Measurements from ENCODE around the gene KRTAP1-3.

KRTAP1-3 gene

DNA sequence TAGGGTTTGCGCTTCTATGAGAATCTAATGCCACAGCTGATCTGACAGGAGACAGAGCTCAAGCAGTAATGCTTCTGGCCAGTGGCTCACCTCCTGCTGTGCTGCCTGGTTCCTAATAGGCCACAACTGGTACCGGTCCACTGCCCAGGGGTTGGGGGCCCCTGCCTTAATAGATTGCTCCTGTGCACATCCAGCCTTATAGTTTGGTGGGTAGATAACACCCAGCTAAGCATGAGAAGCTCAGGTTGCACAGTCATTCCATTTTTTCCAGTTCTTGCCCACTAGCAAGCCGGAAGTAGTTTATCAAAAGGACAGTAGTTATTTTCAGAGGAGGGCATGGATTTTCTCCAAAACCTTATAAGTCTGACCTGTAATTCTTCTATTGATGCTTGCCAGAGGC is 15.3 kb downstream of the KRTAP1-3 start:
- no peak for TF ChIP-seq CTCF (conservative IDR thresholded peaks at IDR 0.05; ENCODE audit: low read depth, low read length)
- no peak overlapping the region for H3K4me3 ChIP-seq (ENCODE audit: low read length)
- no peak for DNase-seq (ENCODE audit: low read depth)

DNA sequence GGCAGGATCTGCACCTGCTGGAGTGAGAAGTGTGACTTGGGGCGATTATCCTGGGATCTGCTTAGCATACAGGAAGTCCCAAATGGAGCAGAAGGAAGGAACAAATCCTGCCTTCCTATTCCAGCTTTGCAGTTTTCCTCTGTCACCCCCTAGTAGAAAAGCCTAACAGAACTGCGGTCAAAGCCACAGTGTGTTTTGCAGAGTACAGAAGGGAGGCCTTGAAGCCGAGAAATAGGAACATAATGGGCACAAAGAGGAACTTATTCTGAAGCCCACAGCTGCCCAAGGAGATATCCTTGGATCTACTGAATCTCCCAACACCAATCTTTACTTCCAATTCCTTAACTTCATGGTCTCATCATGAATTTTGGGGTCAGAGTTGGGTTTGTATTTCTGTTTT is 16.1 kb downstream of the KRTAP1-3 start:
- TF ChIP-seq CTCF (conservative IDR thresholded peaks at IDR 0.05; ENCODE audit: low read depth, low read length), result no peak
- DNase-seq (ENCODE audit: low read depth), result no peak
- no peak overlapping the region for H3K4me3 ChIP-seq (ENCODE audit: low read length)

- no peak overlapping the region for H3K4me3 ChIP-seq (ENCODE audit: low read length)
- DNase-seq (ENCODE audit: low read depth), result no peak
- TF ChIP-seq CTCF (conservative IDR thresholded peaks at IDR 0.05; ENCODE audit: low read depth, low read length), result no peak
Measured at GRCh38 chr17:41016578-41017215, 18.0 kb downstream of the KRTAP1-3 start.

GRCh38 chr17:41015454-41015853 is 19.2 kb downstream of the KRTAP1-3 start:
- no peak for TF ChIP-seq CTCF (conservative IDR thresholded peaks at IDR 0.05; ENCODE audit: low read depth, low read length)
- H3K4me3 ChIP-seq (ENCODE audit: low read length), result no peak overlapping the region
- DNase-seq (ENCODE audit: low read depth), result no peak

- no peak for TF ChIP-seq CTCF (conservative IDR thresholded peaks at IDR 0.05; ENCODE audit: low read depth, low read length)
- DNase-seq (ENCODE audit: low read depth), result no peak
- no peak overlapping the region for H3K4me3 ChIP-seq (ENCODE audit: low read length)
Measured at GRCh38 chr17:41013606-41014005, 21.1 kb downstream of the KRTAP1-3 start.

GRCh38 chr17:41013181-41013580 is 21.5 kb downstream of the KRTAP1-3 start:
- no peak for DNase-seq (ENCODE audit: low read depth)
- TF ChIP-seq CTCF (conservative IDR thresholded peaks at IDR 0.05; ENCODE audit: low read depth, low read length), result no peak
- no peak overlapping the region for H3K4me3 ChIP-seq (ENCODE audit: low read length)

DNA sequence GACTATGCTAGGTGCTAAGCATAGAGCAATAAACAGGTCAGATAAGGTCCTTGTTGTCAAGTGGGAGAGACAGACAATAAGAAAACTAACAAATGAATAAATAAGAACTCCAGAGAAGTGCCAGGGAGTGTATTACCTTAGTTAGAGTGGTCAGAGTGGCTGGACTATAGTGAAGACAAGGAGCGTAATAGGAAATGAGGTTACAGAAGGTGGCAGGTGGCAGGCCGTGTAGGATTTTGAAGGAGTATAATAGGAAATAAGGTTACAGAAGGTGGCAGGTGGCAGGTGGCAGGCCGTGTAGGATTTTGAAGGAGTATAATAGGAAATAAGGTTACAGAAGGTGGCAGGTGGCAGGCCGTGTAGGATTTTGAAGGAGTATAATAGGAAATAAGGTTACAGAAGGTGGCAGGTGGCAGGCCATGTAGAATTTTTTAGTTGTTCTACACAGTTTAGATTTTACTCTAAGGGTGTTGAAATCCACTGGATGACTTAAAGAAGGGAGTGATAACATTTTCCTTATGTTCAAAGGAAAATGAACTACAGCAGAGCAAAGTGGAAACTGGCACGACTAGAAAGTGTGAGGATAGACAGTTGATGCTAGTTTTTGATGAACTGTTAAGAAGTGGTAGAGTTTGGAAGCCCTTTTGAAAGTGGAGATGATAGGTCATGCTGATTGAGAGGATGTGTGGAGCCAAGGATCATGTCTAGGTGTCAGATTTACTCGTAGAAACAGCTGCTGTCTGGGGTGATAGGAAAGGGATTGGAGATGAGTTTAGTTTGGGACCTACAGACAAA is 22.2 kb downstream of the KRTAP1-3 start:
- TF ChIP-seq CTCF (conservative IDR thresholded peaks at IDR 0.05; ENCODE audit: low read depth, low read length), result no peak
- H3K4me3 ChIP-seq (ENCODE audit: low read length), result no peak overlapping the region
- DNase-seq (ENCODE audit: low read depth), result no peak

Measured in retinal pigment epithelial cell (primary cell).